Measurements from ENCODE around the gene PCYT2. TPM values are rescaled to one million over a fixed set of nuclear protein-coding genes. Genes with fewer than 3 reads are reported as not detected.
A peak's percentile ranks its signal among the peaks of the same experiment; 100 is the strongest.

Gene PCYT2
- total and polyA plus RNA-seq, 2 donors (not counting 1 experiment from before 2014, with no cell fraction given) = 33.4 to 34.9 TPM

- Histone ChIP-seq H3K4me1 (ENCODE audit: control insufficient read depth in 2 of 2, insufficient read depth in 2 of 2, low read length in 2 of 2) (peaks cover 22 to 39% of the 10 kb centered on the region in 2 donors), H3K4me3 (ENCODE audit: control extremely low read depth in 1 of 5, extremely low read depth in 1 of 5, insufficient read depth in 1 of 5, low read depth in 2 of 5, low read length in 4 of 5) (peak overlapping the region in 4 of 5 experiments; percentile 79 to 90 (median 86)), H3K27me3 (replicated peaks in 1 of 4; ENCODE audit: control extremely low read depth in 1 of 4, control insufficient read depth in 3 of 4, insufficient read depth in 4 of 4, low read length in 3 of 4) (no peaks in the 10 kb centered on the region), H3K4me2 (replicated peaks; ENCODE audit: low read depth, low read length, poor library complexity, severe bottlenecking) (peak overlapping the region; percentile 98), H2AFZ (ENCODE audit: insufficient read depth, low read depth, low read length, poor library complexity, severe bottlenecking) (no peak overlapping the region), H3K36me3 (replicated peaks in 1 of 2; ENCODE audit: control extremely low read depth in 1 of 2, control insufficient read depth in 1 of 2, extremely low read depth in 1 of 2, insufficient read depth in 2 of 2, low read length in 1 of 2) (peaks cover 1 to 27% of the 10 kb centered on the region in 2 experiments), H3K79me2 (ENCODE audit: control insufficient read depth, insufficient read depth, low read length) (peaks cover 54% of the 10 kb centered on the region), H3K9me3 (ENCODE audit: control extremely low read depth in 1 of 3, control insufficient read depth in 2 of 3, insufficient read depth in 1 of 3, low read length in 2 of 3) (no peaks in the 10 kb centered on the region), H3K27ac (ENCODE audit: low read length in 2 of 2) (peak overlapping the region; percentile 90 to 91), H4K20me1 (ENCODE audit: control insufficient read depth, insufficient read depth, low read length, poor library complexity, severe bottlenecking) (peaks cover 58% of the 10 kb centered on the region), H3K9ac (ENCODE audit: low read length) (peak overlapping the region; percentile 93)
- Mint-ChIP-seq H3K27me3 (no peaks in the 10 kb centered on the region), H3K27ac (peak overlapping the region; percentile 88), H3K4me1 (peaks cover 33% of the 10 kb centered on the region), H3K9me3 (ENCODE audit: insufficient read depth) (no peaks in the 10 kb centered on the region), H3K4me3 (peak overlapping the region; percentile 86)
- intact Hi-C loops (cut with micrococcal nuclease) = loop anchor here (1.0 to 10.0 kb wide), 4 partner anchors 22 to 425 kb away; partner anchors contain the start of genes ALYREF, ANAPC11, MAFG and SIRT7
- CTCF ChIA-PET = interaction anchor here (0.6 to 2.0 kb wide), 10 partner anchors 8 to 578 kb away, joined by 3 to 7 read pairs (median 3); partner anchors contain the start of genes MCRIP1 and P4HB
- peak; percentile 18 for ATAC-seq (ENCODE audit: low read depth)
- TF ChIP-seq EZH2 (IDR thresholded peaks at IDR 0.05; ENCODE audit: borderline replicate concordance, insufficient read depth, low read depth, low read length, poor library complexity, severe bottlenecking) = no peak
- peak; percentile 86 for TF ChIP-seq CTCF (IDR thresholded peaks at IDR 0.05)
- POLR2A ChIA-PET = interaction anchor here (0.5 to 2.5 kb wide), 6 partner anchors 9 to 57 kb away, joined by 3 to 15 read pairs (median 5); partner anchors contain the start of genes MCRIP1 and P4HB
- 50% methylated on average over 48 of the region's 52 CpGs for WGBS (ENCODE audit: insufficient coverage)
- DNase-seq = peak; percentile 62
These were observed 41.7 kb downstream of the PCYT2 start for GRCh38 chr17:81869221-81870130.
